Measurements from ENCODE around the gene SLC17A2. TPM values are rescaled to one million over a fixed set of nuclear protein-coding genes. Genes with fewer than 3 reads are reported as not detected.

Gene SLC17A2
- total and polyA plus RNA-seq, 2 of the 13 experiments (the other 11 are each of a cell fraction or from before 2014, with no cell fraction given): 11.2 to 32.4 TPM

DNA sequence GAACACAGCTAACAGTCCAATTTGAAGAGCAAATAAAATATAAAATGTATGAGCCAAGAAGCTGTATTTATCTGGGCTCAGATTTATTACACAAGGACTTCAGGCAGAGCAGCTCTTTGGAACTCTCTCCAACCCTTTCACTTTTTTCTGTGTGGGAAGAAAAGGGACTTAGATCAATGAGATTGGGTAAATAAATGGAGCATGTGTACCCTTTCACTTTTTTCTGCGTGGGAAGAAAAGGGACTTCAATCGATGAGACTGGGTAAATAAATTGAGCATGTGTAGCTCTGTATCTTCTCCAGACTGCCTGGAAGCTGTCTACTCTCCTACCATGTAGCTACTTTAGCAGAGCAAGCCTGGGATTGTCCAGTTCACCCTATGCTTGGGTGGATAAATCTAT, 67.1 kb downstream of the SLC17A2 start (continued):
- TF ChIP-seq RARG (CRISPR knock-in tag; IDR thresholded peaks at IDR 0.05; ENCODE audit: low read depth) (no peak), ZNF343 (CRISPR knock-in tag; IDR thresholded peaks at IDR 0.05) (no peak), GPN1 (CRISPR knock-in tag; IDR thresholded peaks at IDR 0.05; ENCODE audit: borderline replicate concordance) (no peak), KLF11 (CRISPR knock-in tag; IDR thresholded peaks at IDR 0.05) (no peak), SRSF9 (IDR thresholded peaks at IDR 0.05; ENCODE audit: borderline replicate concordance, insufficient read depth, low read depth, low read length, poor library complexity, severe bottlenecking) (no peak), CENPX (CRISPR knock-in tag; IDR thresholded peaks at IDR 0.05) (no peak), RBM22 (optimal IDR thresholded peaks at IDR 0.05; ENCODE audit: low read length) (no peak), ZFP90 (CRISPR knock-in tag; IDR thresholded peaks at IDR 0.05; ENCODE audit: borderline replicate concordance) (no peak), TCF7L2 (IDR thresholded peaks at IDR 0.05; ENCODE audit: low read depth, low read length) (no peak), MXD4 (CRISPR knock-in tag; IDR thresholded peaks at IDR 0.05) (no peak), FOXA1 (IDR thresholded peaks at IDR 0.05) (no peak), FOXA1 (CRISPR knock-in tag; IDR thresholded peaks at IDR 0.05) (peak; percentile 21; the same call in 1 of the 2 replicates), ARNTL (CRISPR knock-in tag; IDR thresholded peaks at IDR 0.05) (no peak), ZNF20 (CRISPR knock-in tag; IDR thresholded peaks at IDR 0.05) (no peak), NR1H2 (CRISPR knock-in tag; IDR thresholded peaks at IDR 0.05; ENCODE audit: borderline replicate concordance, low read depth) (no peak), WIZ (CRISPR knock-in tag; IDR thresholded peaks at IDR 0.05) (no peak), ZNF225 (CRISPR knock-in tag; IDR thresholded peaks at IDR 0.05) (no peak)
- TF ChIP-seq, protein P1, sequence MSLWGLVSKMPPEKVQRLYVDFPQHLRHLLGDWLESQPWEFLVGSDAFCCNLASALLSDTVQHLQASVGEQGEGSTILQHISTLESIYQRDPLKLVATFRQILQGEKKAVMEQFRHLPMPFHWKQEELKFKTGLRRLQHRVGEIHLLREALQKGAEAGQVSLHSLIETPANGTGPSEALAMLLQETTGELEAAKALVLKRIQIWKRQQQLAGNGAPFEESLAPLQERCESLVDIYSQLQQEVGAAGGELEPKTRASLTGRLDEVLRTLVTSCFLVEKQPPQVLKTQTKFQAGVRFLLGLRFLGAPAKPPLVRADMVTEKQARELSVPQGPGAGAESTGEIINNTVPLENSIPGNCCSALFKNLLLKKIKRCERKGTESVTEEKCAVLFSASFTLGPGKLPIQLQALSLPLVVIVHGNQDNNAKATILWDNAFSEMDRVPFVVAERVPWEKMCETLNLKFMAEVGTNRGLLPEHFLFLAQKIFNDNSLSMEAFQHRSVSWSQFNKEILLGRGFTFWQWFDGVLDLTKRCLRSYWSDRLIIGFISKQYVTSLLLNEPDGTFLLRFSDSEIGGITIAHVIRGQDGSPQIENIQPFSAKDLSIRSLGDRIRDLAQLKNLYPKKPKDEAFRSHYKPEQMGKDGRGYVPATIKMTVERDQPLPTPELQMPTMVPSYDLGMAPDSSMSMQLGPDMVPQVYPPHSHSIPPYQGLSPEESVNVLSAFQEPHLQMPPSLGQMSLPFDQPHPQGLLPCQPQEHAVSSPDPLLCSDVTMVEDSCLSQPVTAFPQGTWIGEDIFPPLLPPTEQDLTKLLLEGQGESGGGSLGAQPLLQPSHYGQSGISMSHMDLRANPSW (CRISPR knock-in tag; IDR thresholded peaks at IDR 0.05; ENCODE audit: borderline replicate concordance): no peak
- TF ChIP-seq, protein P2, sequence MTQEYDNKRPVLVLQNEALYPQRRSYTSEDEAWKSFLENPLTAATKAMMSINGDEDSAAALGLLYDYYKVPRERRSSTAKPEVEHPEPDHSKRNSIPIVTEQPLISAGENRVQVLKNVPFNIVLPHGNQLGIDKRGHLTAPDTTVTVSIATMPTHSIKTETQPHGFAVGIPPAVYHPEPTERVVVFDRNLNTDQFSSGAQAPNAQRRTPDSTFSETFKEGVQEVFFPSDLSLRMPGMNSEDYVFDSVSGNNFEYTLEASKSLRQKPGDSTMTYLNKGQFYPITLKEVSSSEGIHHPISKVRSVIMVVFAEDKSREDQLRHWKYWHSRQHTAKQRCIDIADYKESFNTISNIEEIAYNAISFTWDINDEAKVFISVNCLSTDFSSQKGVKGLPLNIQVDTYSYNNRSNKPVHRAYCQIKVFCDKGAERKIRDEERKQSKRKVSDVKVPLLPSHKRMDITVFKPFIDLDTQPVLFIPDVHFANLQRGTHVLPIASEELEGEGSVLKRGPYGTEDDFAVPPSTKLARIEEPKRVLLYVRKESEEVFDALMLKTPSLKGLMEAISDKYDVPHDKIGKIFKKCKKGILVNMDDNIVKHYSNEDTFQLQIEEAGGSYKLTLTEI (CRISPR knock-in tag; conservative IDR thresholded peaks at IDR 0.05): no peak
- TF ChIP-seq, protein P3, sequence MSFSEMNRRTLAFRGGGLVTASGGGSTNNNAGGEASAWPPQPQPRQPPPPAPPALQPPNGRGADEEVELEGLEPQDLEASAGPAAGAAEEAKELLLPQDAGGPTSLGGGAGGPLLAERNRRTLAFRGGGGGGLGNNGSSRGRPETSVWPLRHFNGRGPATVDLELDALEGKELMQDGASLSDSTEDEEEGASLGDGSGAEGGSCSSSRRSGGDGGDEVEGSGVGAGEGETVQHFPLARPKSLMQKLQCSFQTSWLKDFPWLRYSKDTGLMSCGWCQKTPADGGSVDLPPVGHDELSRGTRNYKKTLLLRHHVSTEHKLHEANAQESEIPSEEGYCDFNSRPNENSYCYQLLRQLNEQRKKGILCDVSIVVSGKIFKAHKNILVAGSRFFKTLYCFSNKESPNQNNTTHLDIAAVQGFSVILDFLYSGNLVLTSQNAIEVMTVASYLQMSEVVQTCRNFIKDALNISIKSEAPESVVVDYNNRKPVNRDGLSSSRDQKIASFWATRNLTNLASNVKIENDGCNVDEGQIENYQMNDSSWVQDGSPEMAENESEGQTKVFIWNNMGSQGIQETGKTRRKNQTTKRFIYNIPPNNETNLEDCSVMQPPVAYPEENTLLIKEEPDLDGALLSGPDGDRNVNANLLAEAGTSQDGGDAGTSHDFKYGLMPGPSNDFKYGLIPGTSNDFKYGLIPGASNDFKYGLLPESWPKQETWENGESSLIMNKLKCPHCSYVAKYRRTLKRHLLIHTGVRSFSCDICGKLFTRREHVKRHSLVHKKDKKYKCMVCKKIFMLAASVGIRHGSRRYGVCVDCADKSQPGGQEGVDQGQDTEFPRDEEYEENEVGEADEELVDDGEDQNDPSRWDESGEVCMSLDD (CRISPR knock-in tag; IDR thresholded peaks at IDR 0.05; ENCODE audit: borderline replicate concordance): no peak
- TF ChIP-seq, protein P4, sequence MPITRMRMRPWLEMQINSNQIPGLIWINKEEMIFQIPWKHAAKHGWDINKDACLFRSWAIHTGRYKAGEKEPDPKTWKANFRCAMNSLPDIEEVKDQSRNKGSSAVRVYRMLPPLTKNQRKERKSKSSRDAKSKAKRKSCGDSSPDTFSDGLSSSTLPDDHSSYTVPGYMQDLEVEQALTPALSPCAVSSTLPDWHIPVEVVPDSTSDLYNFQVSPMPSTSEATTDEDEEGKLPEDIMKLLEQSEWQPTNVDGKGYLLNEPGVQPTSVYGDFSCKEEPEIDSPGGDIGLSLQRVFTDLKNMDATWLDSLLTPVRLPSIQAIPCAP (CRISPR knock-in tag; IDR thresholded peaks at IDR 0.05; ENCODE audit: low read depth): no peak
- TF ChIP-seq, protein P5, sequence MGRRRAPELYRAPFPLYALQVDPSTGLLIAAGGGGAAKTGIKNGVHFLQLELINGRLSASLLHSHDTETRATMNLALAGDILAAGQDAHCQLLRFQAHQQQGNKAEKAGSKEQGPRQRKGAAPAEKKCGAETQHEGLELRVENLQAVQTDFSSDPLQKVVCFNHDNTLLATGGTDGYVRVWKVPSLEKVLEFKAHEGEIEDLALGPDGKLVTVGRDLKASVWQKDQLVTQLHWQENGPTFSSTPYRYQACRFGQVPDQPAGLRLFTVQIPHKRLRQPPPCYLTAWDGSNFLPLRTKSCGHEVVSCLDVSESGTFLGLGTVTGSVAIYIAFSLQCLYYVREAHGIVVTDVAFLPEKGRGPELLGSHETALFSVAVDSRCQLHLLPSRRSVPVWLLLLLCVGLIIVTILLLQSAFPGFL (CRISPR knock-in tag; IDR thresholded peaks at IDR 0.05): no peak
